Epithelial cell of proximal tubule (primary cell): ENCODE results near the gene CDC25B. TPM values are rescaled to one million over a fixed set of nuclear protein-coding genes. Genes with fewer than 3 reads are reported as not detected.
"Not testable (repeated sequence)": the region's sequence is repeated elsewhere in the genome, so short reads cannot be mapped to it uniquely, and the experiment has no call there.

ENCODE experiments used
- DNase-seq: peaks from one replicate; pipeline ENCODE4 v3.0.0-alpha.2; 2011; ENCODE audit warnings: low read depth
- H3K4me3 ChIP-seq: 2 replicates; pipeline ENCODE4 v1.5.1; 2011; ENCODE audit warnings: low read depth, mild to moderate bottlenecking, low read length
- CTCF ChIP-seq: conservative IDR thresholded peaks from 2 replicates; pipeline ENCODE4 v1.5.1; 2012; ENCODE audit warnings: low read depth, mild to moderate bottlenecking, low read length
- total RNA-seq: library from RNA; depleted of rRNA; stranded (reverse); fragments of >200 nt; gene quantifications from 2 replicates; pipeline ENCODE4 v1.2.3, GENCODE V29; 2015

Gene CDC25B
- total RNA-seq, 1 donor from 2014 or later: 46.6 TPM

- no peak overlapping the region for H3K4me3 ChIP-seq
- no peak for DNase-seq
- no peak for TF ChIP-seq CTCF
These were observed 32.7 kb downstream of the CDC25B start for GRCh38 chr20:3828798-3829197.

GRCh38 chr20:3829891-3830290 is 33.8 kb downstream of the CDC25B start:
- not testable (repeated sequence) for DNase-seq

GRCh38 chr20:3836132-3836531 is 40.0 kb downstream of the CDC25B start:
- no peak overlapping the region for H3K4me3 ChIP-seq
- TF ChIP-seq CTCF: no peak
- DNase-seq: no peak

More at GRCh38 chr20:3829891-3830290, 33.8 kb downstream of the CDC25B start:
- not testable (repeated sequence) for H3K4me3 ChIP-seq

- no peak for TF ChIP-seq CTCF
- no peak overlapping the region for H3K4me3 ChIP-seq
- no peak for DNase-seq
These were observed 43.2 kb downstream of the CDC25B start for GRCh38 chr20:3839328-3839727.

GRCh38 chr20:3840201-3840600 is 44.1 kb downstream of the CDC25B start:
- DNase-seq, H3K4me3 ChIP-seq: not testable (repeated sequence)

GRCh38 chr20:3842348-3842930 is 46.3 kb downstream of the CDC25B start:
- no peak for TF ChIP-seq CTCF
- no peak for DNase-seq
- H3K4me3 ChIP-seq: no peak overlapping the region

GRCh38 chr20:3843490-3843889 is 47.4 kb downstream of the CDC25B start:
- no peak for TF ChIP-seq CTCF
- no peak overlapping the region for H3K4me3 ChIP-seq
- DNase-seq: no peak

- H3K4me3 ChIP-seq, DNase-seq: not testable (repeated sequence)
These were observed 48.0 kb downstream of the CDC25B start for GRCh38 chr20:3843990-3844619.
